ENCODE data around the gene CCNDBP1.

The CCNDBP1 gene

DNA sequence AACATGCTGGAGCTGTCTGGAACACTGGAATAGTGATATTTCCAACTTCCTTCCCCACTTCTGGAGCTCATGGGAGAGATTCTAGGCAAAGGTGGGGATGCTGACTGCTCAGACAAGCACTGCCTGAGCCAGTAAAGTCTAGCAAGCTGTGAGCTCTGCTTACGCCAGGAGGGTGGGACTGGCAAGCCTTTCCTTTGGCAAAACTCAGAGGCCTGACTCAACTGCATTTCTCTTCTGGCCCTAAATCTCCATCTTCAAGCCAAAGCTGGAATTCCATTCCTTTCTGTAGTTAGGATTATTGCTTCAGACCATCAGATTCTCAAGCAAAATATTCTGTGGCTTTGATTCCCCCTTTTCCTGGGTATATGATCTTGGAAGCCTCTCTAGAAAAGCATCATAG is 55.9 kb downstream of the CCNDBP1 start:
- no peak overlapping the region for H3K27ac Mint-ChIP-seq
- no peaks in the 10 kb centered on the region for H3K36me3 Mint-ChIP-seq
- H3K4me3 Mint-ChIP-seq: no peak overlapping the region
- H3K9me3 Mint-ChIP-seq (ENCODE audit: low read depth): no peaks in the 10 kb centered on the region
- H3K4me1 Mint-ChIP-seq (ENCODE audit: low read depth): no peaks in the 10 kb centered on the region
- H3K27me3 Mint-ChIP-seq: peaks cover 2% of the 10 kb centered on the region

GRCh38 chr15:43242616-43243015 is 57.4 kb downstream of the CCNDBP1 start:
- Mint-ChIP-seq H3K4me3 (no peak overlapping the region), H3K36me3 (no peaks in the 10 kb centered on the region), H3K27ac (no peak overlapping the region), H3K9me3 (ENCODE audit: low read depth) (no peaks in the 10 kb centered on the region), H3K4me1 (ENCODE audit: low read depth) (no peaks in the 10 kb centered on the region), H3K27me3 (peaks cover 2% of the 10 kb centered on the region)

GRCh38 chr15:43243020-43243645 is 57.9 kb downstream of the CCNDBP1 start:
- Mint-ChIP-seq H3K4me3 (no peak overlapping the region), H3K27ac (no peak overlapping the region), H3K27me3 (peaks cover 2% of the 10 kb centered on the region), H3K9me3 (ENCODE audit: low read depth) (no peaks in the 10 kb centered on the region), H3K36me3 (no peaks in the 10 kb centered on the region), H3K4me1 (ENCODE audit: low read depth) (no peaks in the 10 kb centered on the region)

- Mint-ChIP-seq H3K27me3 (peaks cover 2% of the 10 kb centered on the region), H3K9me3 (ENCODE audit: low read depth) (no peaks in the 10 kb centered on the region), H3K27ac (no peak overlapping the region), H3K36me3 (no peaks in the 10 kb centered on the region), H3K4me1 (ENCODE audit: low read depth) (no peaks in the 10 kb centered on the region), H3K4me3 (no peak overlapping the region)
Observed at GRCh38 chr15:43244092-43244491, 58.9 kb downstream of the CCNDBP1 start.

GRCh38 chr15:43246261-43246774 is 61.1 kb downstream of the CCNDBP1 start:
- no peak overlapping the region for H3K4me3 Mint-ChIP-seq
- H3K27me3 Mint-ChIP-seq: no peaks in the 10 kb centered on the region
- peaks cover 3% of the 10 kb centered on the region for H3K4me1 Mint-ChIP-seq (ENCODE audit: low read depth)
- no peak overlapping the region for H3K27ac Mint-ChIP-seq
- no peaks in the 10 kb centered on the region for H3K9me3 Mint-ChIP-seq (ENCODE audit: low read depth)
- no peaks in the 10 kb centered on the region for H3K36me3 Mint-ChIP-seq

Measured in activated naive CD8-positive, alpha-beta T cell (primary cell).